Right cardiac atrium (tissue), 5 donors: Measurements from ENCODE around the gene ABCA3. TPM values are rescaled to one million over a fixed set of nuclear protein-coding genes. Genes with fewer than 3 reads are reported as not detected.

Source experiments
- ATAC-seq, 2 donors: fragments of 200-7000 bp; cut with Tn5 transposase; one replicate each; pipeline versions ENCODE4 v1.8.0 to v1.9.1; 2020; ENCODE audit warnings: moderate library complexity in 2 of 2, mild to moderate bottlenecking in 1 of 2
- DNase-seq, 3 donors: peaks; one replicate each; pipeline ENCODE4 v3.0.0-alpha.2; 2020
- H3K27ac ChIP-seq: one replicate; pipeline ENCODE4 v1.5.1; 2013; ENCODE audit warnings: mild to moderate bottlenecking, low read length, control low read depth, moderate library complexity
- H3K27me3 ChIP-seq: one replicate; pipeline ENCODE4 v1.6.1; 2013; ENCODE audit not compliant: control insufficient read depth, insufficient read depth
- H3K4me1 ChIP-seq: one replicate; pipeline ENCODE4 v1.6.1; 2013; ENCODE audit warnings: low read length; ENCODE audit not compliant: control insufficient read depth, insufficient read depth
- H3K4me3 ChIP-seq: one replicate; pipeline ENCODE4 v1.5.1; 2013; ENCODE audit warnings: low read length, control low read depth
- H3K9me3 ChIP-seq: one replicate; pipeline ENCODE4 v1.6.1; 2013; ENCODE audit warnings: low read length; ENCODE audit not compliant: control insufficient read depth
- WGBS: extraction: QIAGEN DNeasy Blood & Tissue Kit; methylation state at CpG from one replicate; pipeline ENCODE4 v1.1.7; 2013; 5-methylcytosine and 5-hydroxymethylcytosine counted together
- intact Hi-C, 4 donors: fragments of 100-400 bp; cut with DNase I; formaldehyde crosslinking; loops; one replicate each; pipeline versions ENCODE4 v1.11.0 to v1.14.0; 2022 to 2023
- polyA plus RNA-seq: library from polyadenylated mRNA; stranded (reverse); fragments of 200-250 nt; gene quantifications from one replicate; pipeline ENCODE4 v1.2.3, GENCODE V29; 2013
- total RNA-seq, 4 donors: library from RNA; stranded (reverse); fragmentation: NEBNext Ultra II Directional; extraction: Animal tissue kit (Norgen Biotek cat#: 25700); gene quantifications; one replicate each; pipeline ENCODE4 v1.2.1, GENCODE V29; 2021
- donor health status: healthy with polysubstance abuse.
- donor health status: DM: no; HTN: yes; CAD: no.
- donor health status: DM: no; HTN: no; CAD: no.
- donor health status: DM: no; HTN: yes; CAD: no; lungs with severe emphysema.
- donor health status: DM: yes; HTN: yes; CAD: no.

ABCA3 gene
- total and polyA plus RNA-seq, 5 donors = 6.9 to 11.3 (median 8.1) TPM

GRCh38 chr16:2238838-2239675, 101.5 kb downstream of the ABCA3 start:
- no peak overlapping the region for H3K27ac ChIP-seq
- no peaks in the 10 kb centered on the region for H3K9me3 ChIP-seq
- H3K4me1 ChIP-seq = peaks cover 3% of the 10 kb centered on the region
- no peak overlapping the region for H3K4me3 ChIP-seq
- intact Hi-C loops = no loop called here
- ATAC-seq (peak in 1 of 2 donors; percentile 1), DNase-seq (peak in 1 of 3 donors; percentile 34)
- no peaks in the 10 kb centered on the region for H3K27me3 ChIP-seq
- WGBS = 79% methylated on average over 15 of the region's 15 CpGs

GRCh38 chr16:2238150-2238837, 102.2 kb downstream of the ABCA3 start:
- DNase-seq (no peak), ATAC-seq (peak; percentile 6 to 8)
- 60% methylated on average over 18 of the region's 18 CpGs for WGBS
- H3K9me3 ChIP-seq = no peaks in the 10 kb centered on the region
- no peak overlapping the region for H3K4me3 ChIP-seq
- H3K27ac ChIP-seq = no peak overlapping the region
- no peaks in the 10 kb centered on the region for H3K27me3 ChIP-seq
- intact Hi-C loops = no loop called here
- peaks cover 3% of the 10 kb centered on the region for H3K4me1 ChIP-seq

- DNase-seq (peak in 1 of 3 donors; percentile 69), ATAC-seq (peak; percentile 13 to 22)
- H3K27me3 ChIP-seq = no peaks in the 10 kb centered on the region
These were observed 102.9 kb downstream of the ABCA3 start for GRCh38 chr16:2237493-2238149.

GRCh38 chr16:2237102-2237482, 103.4 kb downstream of the ABCA3 start:
- peaks cover 3% of the 10 kb centered on the region for H3K4me1 ChIP-seq
- 4% methylated on average over 40 of the region's 40 CpGs for WGBS
- no peak overlapping the region for H3K4me3 ChIP-seq
- DNase-seq (no peak), ATAC-seq (peak in 1 of 2 donors; percentile 1)
- intact Hi-C loops = no loop called here
- no peaks in the 10 kb centered on the region for H3K27me3 ChIP-seq
- H3K9me3 ChIP-seq = no peaks in the 10 kb centered on the region
- no peak overlapping the region for H3K27ac ChIP-seq

More at GRCh38 chr16:2237493-2238149, 102.9 kb downstream of the ABCA3 start:
- no peaks in the 10 kb centered on the region for H3K9me3 ChIP-seq
- 14% methylated on average over 65 of the region's 65 CpGs for WGBS
- H3K27ac ChIP-seq = no peak overlapping the region
- intact Hi-C loops = no loop called here
- peaks cover 3% of the 10 kb centered on the region for H3K4me1 ChIP-seq
- H3K4me3 ChIP-seq = no peak overlapping the region

GRCh38 chr16:2236337-2237101, 104.0 kb downstream of the ABCA3 start, which contains the start of gene DNASE1L2:
Gene DNASE1L2 (plus strand): TSS chr16:2236444. CDS start chr16:2236817, 373 bp downstream.
- Histone ChIP-seq H3K27me3 (no peaks in the 10 kb centered on the region), H3K4me1 (peaks cover 3% of the 10 kb centered on the region), H3K4me3 (no peak within 1 kb of the TSS), H3K9me3 (no peaks in the 10 kb centered on the region), H3K27ac (no peak within 1 kb of the TSS)
- intact Hi-C loops = no loop called here
- 3% methylated on average over 64 of the region's 64 CpGs for WGBS
- ATAC-seq (peak; percentile 22 to 41), DNase-seq (peak; percentile 50 to 79 (median 76))

GRCh38 chr16:2235695-2236336, 104.7 kb downstream of the ABCA3 start:
- intact Hi-C loops = no loop called here
- DNase-seq (peak in 1 of 3 donors; percentile 50), ATAC-seq (no peak)
- Histone ChIP-seq H3K4me1 (peaks cover 3% of the 10 kb centered on the region), H3K9me3 (no peaks in the 10 kb centered on the region), H3K4me3 (no peak overlapping the region), H3K27ac (no peak overlapping the region), H3K27me3 (no peaks in the 10 kb centered on the region)
- 78% methylated on average over 19 of the region's 19 CpGs for WGBS

- Histone ChIP-seq H3K27me3 (no peaks in the 10 kb centered on the region), H3K27ac (no peak overlapping the region), H3K4me1 (peaks cover 3% of the 10 kb centered on the region), H3K9me3 (no peaks in the 10 kb centered on the region), H3K4me3 (no peak overlapping the region)
- no peak for ATAC-seq
- intact Hi-C loops = no loop called here
- 95% methylated on average over 28 of the region's 28 CpGs for WGBS
- DNase-seq = no peak
These were observed 105.3 kb downstream of the ABCA3 start for GRCh38 chr16:2235234-2235651.

- Histone ChIP-seq H3K9me3 (no peaks in the 10 kb centered on the region), H3K4me3 (no peak overlapping the region), H3K27ac (no peak overlapping the region), H3K4me1 (peaks cover 3% of the 10 kb centered on the region), H3K27me3 (no peaks in the 10 kb centered on the region)
- no peak for ATAC-seq
- intact Hi-C loops = no loop called here
- 92% methylated on average over 18 of the region's 18 CpGs for WGBS
- DNase-seq = no peak
These were observed 105.7 kb downstream of the ABCA3 start for GRCh38 chr16:2234813-2235170.

- H3K4me3 ChIP-seq = no peak overlapping the region
- intact Hi-C loops = no loop called here
- no peak for ATAC-seq
- peaks cover 3% of the 10 kb centered on the region for H3K4me1 ChIP-seq
- 95% methylated on average over 51 of the region's 51 CpGs for WGBS
- H3K27me3 ChIP-seq = no peaks in the 10 kb centered on the region
- no peak overlapping the region for H3K27ac ChIP-seq
- no peak for DNase-seq
- no peaks in the 10 kb centered on the region for H3K9me3 ChIP-seq
These were observed 106.4 kb downstream of the ABCA3 start for GRCh38 chr16:2233872-2234812.
